A549 (cell line): Measurements from ENCODE around the gene DCLK1.

Experiments
- CHD2 ChIP-seq: fragments of 150-350 bp; IDR thresholded peaks from 2 replicates; pipeline ENCODE4 v1.6.1; 2014; ENCODE audit warnings: low read length; ENCODE audit not compliant: partially characterized antibody
- POLR2A ChIP-seq: IDR thresholded peaks from 2 replicates; pipeline ENCODE4 v1.6.1; 2012; ENCODE audit warnings: mild to moderate bottlenecking, low read length
- RCOR1 ChIP-seq: fragments of 150-350 bp; IDR thresholded peaks from 2 replicates; pipeline ENCODE4 v1.6.1; 2014; ENCODE audit warnings: antibody characterized with exemption, low read length, low read depth
- RFX5 ChIP-seq: fragments of 450-650 bp; IDR thresholded peaks from 2 replicates; pipeline ENCODE4 v1.7.1; 2014; ENCODE audit warnings: antibody characterized with exemption, mild to moderate bottlenecking, moderate library complexity
- SMC3 ChIP-seq: fragments of >200 bp; sonication (Bioruptor Twin); formaldehyde crosslinking; IDR thresholded peaks from 3 replicates; pipeline ENCODE4 v1.6.1; 2018; ENCODE audit warnings: inconsistent platforms
- SREBF2 ChIP-seq: fragments of 450-650 bp; IDR thresholded peaks from 2 replicates; pipeline ENCODE4 v1.6.1; 2014; ENCODE audit warnings: mild to moderate bottlenecking, moderate library complexity
- TF ChIP-seq, protein P1 (sequence below): fragments of >200 bp; sonication (Bioruptor Twin); formaldehyde crosslinking; IDR thresholded peaks from 3 replicates; pipeline ENCODE4 v1.5.1; 2016
- TF ChIP-seq, protein P2 (sequence below): fragments of 450-650 bp; IDR thresholded peaks from 2 replicates; pipeline ENCODE4 v1.6.1; 2014; ENCODE audit warnings: antibody characterized with exemption
- TF ChIP-seq, protein P3 (sequence below): fragments of 150-350 bp; IDR thresholded peaks from 2 replicates; pipeline ENCODE4 v1.6.1; 2014; ENCODE audit warnings: low read depth, mild to moderate bottlenecking, low read length
- TF ChIP-seq, protein P4 (sequence below): fragments of 200-600 bp; sonication (generic); IDR thresholded peaks from 2 replicates; pipeline ENCODE4 v1.6.1; 2016; ENCODE audit warnings: antibody characterized with exemption, mild to moderate bottlenecking, moderate library complexity
- TF ChIP-seq, protein P5 (sequence below): fragments of 250-450 bp; sonication (Bioruptor Pico); IDR thresholded peaks from 2 replicates; pipeline ENCODE4 v1.5.0; 2020; ENCODE audit warnings: low read depth, mild to moderate bottlenecking, moderate library complexity

DNA sequence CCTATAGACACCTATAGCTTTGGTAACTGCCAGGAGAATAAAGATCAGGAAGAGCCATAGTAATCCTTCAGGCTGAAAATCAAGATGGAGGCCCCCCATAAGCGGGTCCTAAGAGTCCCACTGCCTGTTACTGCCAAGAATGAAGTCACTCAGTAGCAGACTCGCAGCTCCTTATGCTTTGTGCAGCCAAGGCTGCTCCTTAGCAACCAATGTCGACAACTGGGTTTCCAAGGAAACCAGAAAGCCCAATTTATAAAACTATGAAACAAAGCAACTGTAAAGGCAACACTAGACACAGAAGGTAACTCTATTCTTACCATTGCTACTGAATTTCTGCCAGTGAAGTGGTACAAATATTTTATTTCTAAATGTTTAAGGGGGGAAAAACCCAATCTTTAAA, 56.5 kb downstream of the DCLK1 start:
- TF ChIP-seq, protein P1, sequence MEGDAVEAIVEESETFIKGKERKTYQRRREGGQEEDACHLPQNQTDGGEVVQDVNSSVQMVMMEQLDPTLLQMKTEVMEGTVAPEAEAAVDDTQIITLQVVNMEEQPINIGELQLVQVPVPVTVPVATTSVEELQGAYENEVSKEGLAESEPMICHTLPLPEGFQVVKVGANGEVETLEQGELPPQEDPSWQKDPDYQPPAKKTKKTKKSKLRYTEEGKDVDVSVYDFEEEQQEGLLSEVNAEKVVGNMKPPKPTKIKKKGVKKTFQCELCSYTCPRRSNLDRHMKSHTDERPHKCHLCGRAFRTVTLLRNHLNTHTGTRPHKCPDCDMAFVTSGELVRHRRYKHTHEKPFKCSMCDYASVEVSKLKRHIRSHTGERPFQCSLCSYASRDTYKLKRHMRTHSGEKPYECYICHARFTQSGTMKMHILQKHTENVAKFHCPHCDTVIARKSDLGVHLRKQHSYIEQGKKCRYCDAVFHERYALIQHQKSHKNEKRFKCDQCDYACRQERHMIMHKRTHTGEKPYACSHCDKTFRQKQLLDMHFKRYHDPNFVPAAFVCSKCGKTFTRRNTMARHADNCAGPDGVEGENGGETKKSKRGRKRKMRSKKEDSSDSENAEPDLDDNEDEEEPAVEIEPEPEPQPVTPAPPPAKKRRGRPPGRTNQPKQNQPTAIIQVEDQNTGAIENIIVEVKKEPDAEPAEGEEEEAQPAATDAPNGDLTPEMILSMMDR = no peak
- TF ChIP-seq RFX5 = no peak
- TF ChIP-seq RCOR1 = no peak
- TF ChIP-seq, protein P2, sequence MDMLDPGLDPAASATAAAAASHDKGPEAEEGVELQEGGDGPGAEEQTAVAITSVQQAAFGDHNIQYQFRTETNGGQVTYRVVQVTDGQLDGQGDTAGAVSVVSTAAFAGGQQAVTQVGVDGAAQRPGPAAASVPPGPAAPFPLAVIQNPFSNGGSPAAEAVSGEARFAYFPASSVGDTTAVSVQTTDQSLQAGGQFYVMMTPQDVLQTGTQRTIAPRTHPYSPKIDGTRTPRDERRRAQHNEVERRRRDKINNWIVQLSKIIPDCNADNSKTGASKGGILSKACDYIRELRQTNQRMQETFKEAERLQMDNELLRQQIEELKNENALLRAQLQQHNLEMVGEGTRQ = no peak
- no peak for TF ChIP-seq SMC3
- TF ChIP-seq, protein P3, sequence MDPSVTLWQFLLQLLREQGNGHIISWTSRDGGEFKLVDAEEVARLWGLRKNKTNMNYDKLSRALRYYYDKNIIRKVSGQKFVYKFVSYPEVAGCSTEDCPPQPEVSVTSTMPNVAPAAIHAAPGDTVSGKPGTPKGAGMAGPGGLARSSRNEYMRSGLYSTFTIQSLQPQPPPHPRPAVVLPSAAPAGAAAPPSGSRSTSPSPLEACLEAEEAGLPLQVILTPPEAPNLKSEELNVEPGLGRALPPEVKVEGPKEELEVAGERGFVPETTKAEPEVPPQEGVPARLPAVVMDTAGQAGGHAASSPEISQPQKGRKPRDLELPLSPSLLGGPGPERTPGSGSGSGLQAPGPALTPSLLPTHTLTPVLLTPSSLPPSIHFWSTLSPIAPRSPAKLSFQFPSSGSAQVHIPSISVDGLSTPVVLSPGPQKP = no peak
- no peak for TF ChIP-seq CHD2
- TF ChIP-seq, protein P4, sequence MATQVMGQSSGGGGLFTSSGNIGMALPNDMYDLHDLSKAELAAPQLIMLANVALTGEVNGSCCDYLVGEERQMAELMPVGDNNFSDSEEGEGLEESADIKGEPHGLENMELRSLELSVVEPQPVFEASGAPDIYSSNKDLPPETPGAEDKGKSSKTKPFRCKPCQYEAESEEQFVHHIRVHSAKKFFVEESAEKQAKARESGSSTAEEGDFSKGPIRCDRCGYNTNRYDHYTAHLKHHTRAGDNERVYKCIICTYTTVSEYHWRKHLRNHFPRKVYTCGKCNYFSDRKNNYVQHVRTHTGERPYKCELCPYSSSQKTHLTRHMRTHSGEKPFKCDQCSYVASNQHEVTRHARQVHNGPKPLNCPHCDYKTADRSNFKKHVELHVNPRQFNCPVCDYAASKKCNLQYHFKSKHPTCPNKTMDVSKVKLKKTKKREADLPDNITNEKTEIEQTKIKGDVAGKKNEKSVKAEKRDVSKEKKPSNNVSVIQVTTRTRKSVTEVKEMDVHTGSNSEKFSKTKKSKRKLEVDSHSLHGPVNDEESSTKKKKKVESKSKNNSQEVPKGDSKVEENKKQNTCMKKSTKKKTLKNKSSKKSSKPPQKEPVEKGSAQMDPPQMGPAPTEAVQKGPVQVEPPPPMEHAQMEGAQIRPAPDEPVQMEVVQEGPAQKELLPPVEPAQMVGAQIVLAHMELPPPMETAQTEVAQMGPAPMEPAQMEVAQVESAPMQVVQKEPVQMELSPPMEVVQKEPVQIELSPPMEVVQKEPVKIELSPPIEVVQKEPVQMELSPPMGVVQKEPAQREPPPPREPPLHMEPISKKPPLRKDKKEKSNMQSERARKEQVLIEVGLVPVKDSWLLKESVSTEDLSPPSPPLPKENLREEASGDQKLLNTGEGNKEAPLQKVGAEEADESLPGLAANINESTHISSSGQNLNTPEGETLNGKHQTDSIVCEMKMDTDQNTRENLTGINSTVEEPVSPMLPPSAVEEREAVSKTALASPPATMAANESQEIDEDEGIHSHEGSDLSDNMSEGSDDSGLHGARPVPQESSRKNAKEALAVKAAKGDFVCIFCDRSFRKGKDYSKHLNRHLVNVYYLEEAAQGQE = no peak
- TF ChIP-seq POLR2A = no peak
- TF ChIP-seq, protein P5, sequence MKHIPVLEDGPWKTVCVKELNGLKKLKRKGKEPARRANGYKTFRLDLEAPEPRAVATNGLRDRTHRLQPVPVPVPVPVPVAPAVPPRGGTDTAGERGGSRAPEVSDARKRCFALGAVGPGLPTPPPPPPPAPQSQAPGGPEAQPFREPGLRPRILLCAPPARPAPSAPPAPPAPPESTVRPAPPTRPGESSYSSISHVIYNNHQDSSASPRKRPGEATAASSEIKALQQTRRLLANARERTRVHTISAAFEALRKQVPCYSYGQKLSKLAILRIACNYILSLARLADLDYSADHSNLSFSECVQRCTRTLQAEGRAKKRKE (CRISPR knock-in tag) = no peak
- no peak for TF ChIP-seq SREBF2
